Measurements from ENCODE around the gene SPIC.

DNA sequence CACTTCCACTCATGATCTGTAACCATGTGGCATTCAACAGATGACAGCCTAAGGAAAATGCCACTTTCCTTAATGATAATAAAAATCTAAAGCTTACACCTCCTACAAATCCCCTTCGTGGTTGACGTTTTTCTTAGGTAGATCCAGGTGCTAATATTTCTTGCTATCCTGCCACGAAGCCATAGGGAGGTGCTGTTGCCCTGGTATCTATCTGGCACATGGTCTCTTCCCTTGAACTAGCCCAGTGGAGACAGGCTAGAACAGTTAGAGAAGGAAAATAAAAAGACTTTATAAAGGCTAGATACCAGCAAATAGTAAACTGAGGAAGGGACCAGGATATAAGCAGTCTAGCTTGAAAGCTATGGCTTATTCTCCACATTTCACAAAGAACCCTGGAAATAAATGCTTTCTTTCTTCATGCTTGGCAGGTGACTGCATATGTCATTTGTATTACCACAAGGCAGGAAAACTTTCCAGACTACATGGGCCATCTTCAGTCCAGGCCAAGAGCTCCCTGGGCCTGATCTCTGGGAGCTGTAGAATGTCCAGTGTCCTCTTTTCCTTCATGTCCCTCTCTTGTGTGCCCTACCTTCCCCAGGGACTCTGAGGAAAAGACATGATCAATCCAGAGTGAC is 15.3 kb downstream of the SPIC start:
- TF ChIP-seq, protein P1, sequence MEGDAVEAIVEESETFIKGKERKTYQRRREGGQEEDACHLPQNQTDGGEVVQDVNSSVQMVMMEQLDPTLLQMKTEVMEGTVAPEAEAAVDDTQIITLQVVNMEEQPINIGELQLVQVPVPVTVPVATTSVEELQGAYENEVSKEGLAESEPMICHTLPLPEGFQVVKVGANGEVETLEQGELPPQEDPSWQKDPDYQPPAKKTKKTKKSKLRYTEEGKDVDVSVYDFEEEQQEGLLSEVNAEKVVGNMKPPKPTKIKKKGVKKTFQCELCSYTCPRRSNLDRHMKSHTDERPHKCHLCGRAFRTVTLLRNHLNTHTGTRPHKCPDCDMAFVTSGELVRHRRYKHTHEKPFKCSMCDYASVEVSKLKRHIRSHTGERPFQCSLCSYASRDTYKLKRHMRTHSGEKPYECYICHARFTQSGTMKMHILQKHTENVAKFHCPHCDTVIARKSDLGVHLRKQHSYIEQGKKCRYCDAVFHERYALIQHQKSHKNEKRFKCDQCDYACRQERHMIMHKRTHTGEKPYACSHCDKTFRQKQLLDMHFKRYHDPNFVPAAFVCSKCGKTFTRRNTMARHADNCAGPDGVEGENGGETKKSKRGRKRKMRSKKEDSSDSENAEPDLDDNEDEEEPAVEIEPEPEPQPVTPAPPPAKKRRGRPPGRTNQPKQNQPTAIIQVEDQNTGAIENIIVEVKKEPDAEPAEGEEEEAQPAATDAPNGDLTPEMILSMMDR (IDR thresholded peaks at IDR 0.05; ENCODE audit: poor library complexity) = peak; percentile 61
- TF ChIP-seq EZH2 (IDR thresholded peaks at IDR 0.05; ENCODE audit: borderline replicate concordance) = no peak
- no peak for TF ChIP-seq EZH2phosphoT487 (IDR thresholded peaks at IDR 0.05; ENCODE audit: low read depth, severe bottlenecking, unreplicated experiment)

Data from hepatocyte (in vitro differentiated cells).